DOHH2 (cell line): ENCODE measurements around the gene GLMP.

ENCODE experiments used
- H3F3A ChIP-seq: fragments of 200-600 bp; sonication (generic), shearing (Covaris generic); 2 replicates; pipeline ENCODE4 v1.6.0; 2016; ENCODE audit warnings: antibody characterized with exemption, mild to moderate bottlenecking; ENCODE audit not compliant: control insufficient read depth, insufficient read depth
- H3K27ac ChIP-seq: fragments of 200-600 bp; sonication (generic); 2 replicates; pipeline ENCODE4 v1.5.1; 2014; ENCODE audit warnings: low read depth, mild to moderate bottlenecking, low read length, moderate library complexity
- H3K27me3 ChIP-seq: fragments of 200-600 bp; sonication (generic); 2 replicates; pipeline ENCODE4 v1.6.1; 2014; ENCODE audit warnings: mild to moderate bottlenecking, low read length, mixed read lengths; ENCODE audit not compliant: control insufficient read depth
- H3K36me3 ChIP-seq: fragments of 200-600 bp; sonication (generic); 2 replicates; pipeline ENCODE4 v1.6.1; 2014; ENCODE audit warnings: mild to moderate bottlenecking, low read length, moderate library complexity, mixed read lengths; ENCODE audit not compliant: control insufficient read depth
- H3K4me1 ChIP-seq: fragments of 200-600 bp; sonication (generic); 2 replicates; pipeline ENCODE4 v1.6.1; 2014; ENCODE audit warnings: mild to moderate bottlenecking, low read length, mixed read lengths; ENCODE audit not compliant: control insufficient read depth
- H3K4me2 ChIP-seq: fragments of 200-600 bp; sonication (generic); 2 replicates; pipeline ENCODE4 v1.6.0; 2014; ENCODE audit warnings: mild to moderate bottlenecking, low read length, moderate library complexity
- H3K4me3 ChIP-seq: fragments of 200-600 bp; sonication (generic); 2 replicates; pipeline ENCODE4 v1.5.1; 2014; ENCODE audit warnings: mild to moderate bottlenecking, low read length, mixed read lengths
- H3K79me2 ChIP-seq: fragments of 200-600 bp; sonication (generic); 2 replicates; pipeline ENCODE4 v1.6.1; 2014; ENCODE audit warnings: mild to moderate bottlenecking, low read length, mixed read lengths; ENCODE audit not compliant: control insufficient read depth
- H3K9me2 ChIP-seq: fragments of 200-600 bp; sonication (generic); replicated peaks from 2 replicates; pipeline ENCODE4 v1.6.1; 2014; ENCODE audit warnings: mild to moderate bottlenecking, low read length, mixed read lengths; ENCODE audit not compliant: control insufficient read depth
- H3K9me3 ChIP-seq: fragments of 200-600 bp; sonication (generic); 2 replicates; pipeline ENCODE4 v1.6.1; 2014; ENCODE audit warnings: antibody characterized with exemption, low read length, mixed read lengths; ENCODE audit not compliant: control insufficient read depth, insufficient read depth
- H4K20me1 ChIP-seq: fragments of 200-600 bp; sonication (generic); 2 replicates; pipeline ENCODE4 v1.6.0; 2014; ENCODE audit warnings: low read depth, mild to moderate bottlenecking, antibody characterized with exemption, low read length, moderate library complexity; ENCODE audit not compliant: control insufficient read depth, insufficient read depth
- CTCF ChIP-seq: fragments of 200-600 bp; sonication (generic); IDR thresholded peaks from one replicate; pipeline ENCODE4 v1.5.1; 2014; ENCODE audit warnings: antibody characterized with exemption, mild to moderate bottlenecking, low read depth, low read length; ENCODE audit not compliant: poor library complexity, severe bottlenecking
- EZH2phosphoT487 ChIP-seq: fragments of 200-600 bp; sonication (generic); IDR thresholded peaks from 2 replicates; pipeline ENCODE4 v1.6.1; 2017; ENCODE audit warnings: borderline replicate concordance, mild to moderate bottlenecking, antibody characterized with exemption, low read length, moderate library complexity, mixed read lengths

The GLMP gene

GRCh38 chr1:156258859-156259258 lies 36.6 kb downstream of the GLMP start:
- Histone ChIP-seq H3K27ac (no peak overlapping the region), H4K20me1 (no peaks in the 10 kb centered on the region), H3F3A (no peaks in the 10 kb centered on the region), H3K9me3 (no peaks in the 10 kb centered on the region), H3K79me2 (no peaks in the 10 kb centered on the region), H3K4me1 (no peaks in the 10 kb centered on the region), H3K4me2 (no peak overlapping the region), H3K36me3 (peaks cover 80% of the 10 kb centered on the region), H3K4me3 (no peak overlapping the region), H3K9me2 (no peaks in the 10 kb centered on the region), H3K27me3 (no peaks in the 10 kb centered on the region)
- no peak for TF ChIP-seq CTCF
- TF ChIP-seq EZH2phosphoT487: no peak

- Histone ChIP-seq H3K4me3 (no peak overlapping the region), H3K4me2 (no peak overlapping the region), H3K79me2 (no peaks in the 10 kb centered on the region), H3K4me1 (no peaks in the 10 kb centered on the region), H4K20me1 (no peaks in the 10 kb centered on the region), H3K27me3 (no peaks in the 10 kb centered on the region), H3K27ac (no peak overlapping the region), H3K36me3 (peaks cover 81% of the 10 kb centered on the region), H3K9me2 (no peaks in the 10 kb centered on the region), H3K9me3 (no peaks in the 10 kb centered on the region), H3F3A (no peaks in the 10 kb centered on the region)
- no peak for TF ChIP-seq CTCF
These were observed 37.8 kb downstream of the GLMP start for GRCh38 chr1:156257711-156258110.

GRCh38 chr1:156253634-156254033 lies 41.8 kb downstream of the GLMP start:
- Histone ChIP-seq H3K27ac (no peak overlapping the region), H3K9me2 (no peaks in the 10 kb centered on the region), H4K20me1 (no peaks in the 10 kb centered on the region), H3K4me2 (no peak overlapping the region), H3K79me2 (no peaks in the 10 kb centered on the region), H3K36me3 (peaks cover 80% of the 10 kb centered on the region), H3K27me3 (no peaks in the 10 kb centered on the region), H3F3A (no peaks in the 10 kb centered on the region), H3K9me3 (no peaks in the 10 kb centered on the region), H3K4me1 (no peaks in the 10 kb centered on the region), H3K4me3 (no peak overlapping the region)
- TF ChIP-seq EZH2phosphoT487: no peak
- TF ChIP-seq CTCF: no peak

DNA sequence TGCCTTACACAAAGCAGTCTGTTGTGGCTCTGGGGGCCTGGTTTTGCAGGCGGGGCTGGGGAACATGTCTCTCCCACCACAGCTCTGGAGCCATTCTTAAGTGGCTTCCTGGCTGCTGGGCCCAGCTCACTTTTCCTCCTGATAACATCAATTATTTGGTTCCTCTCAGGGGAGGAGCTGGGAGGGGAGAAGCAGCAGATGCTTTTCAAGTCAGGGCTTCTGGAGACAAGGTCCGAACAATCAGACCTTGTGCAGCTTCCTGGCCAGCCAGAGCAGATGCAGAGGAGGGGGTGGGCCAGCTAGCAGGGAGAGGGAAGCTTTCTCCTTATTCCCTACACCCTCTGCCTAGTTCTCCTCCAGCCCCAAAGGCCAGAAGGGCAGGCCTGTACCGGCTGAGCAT lies 44.0 kb downstream of the GLMP start:
- Histone ChIP-seq H3K4me2 (no peak overlapping the region), H4K20me1 (no peaks in the 10 kb centered on the region), H3K36me3 (peaks cover 61% of the 10 kb centered on the region)

More for the DNA sequence above, 44.0 kb downstream of the GLMP start:
- Histone ChIP-seq H3K4me1 (no peaks in the 10 kb centered on the region), H3F3A (peaks cover 1% of the 10 kb centered on the region; the same call in 1 of the 2 replicates), H3K4me3 (no peak overlapping the region), H3K9me2 (no peaks in the 10 kb centered on the region), H3K27ac (no peak overlapping the region), H3K27me3 (no peaks in the 10 kb centered on the region), H3K79me2 (no peaks in the 10 kb centered on the region), H3K9me3 (no peaks in the 10 kb centered on the region)
- no peak for TF ChIP-seq CTCF
- no peak for TF ChIP-seq EZH2phosphoT487
